Astrocyte (in vitro differentiated cells and primary cell): ENCODE data around the gene SGPP1.

Experiments
- CTCF ChIP-seq: IDR thresholded peaks from 2 replicates; pipeline ENCODE4 v1.5.1; 2011; ENCODE audit warnings: low read depth, mild to moderate bottlenecking, inconsistent platforms, low read length, moderate library complexity; ENCODE audit not compliant: insufficient read depth
- EZH2 ChIP-seq: IDR thresholded peaks from 2 replicates; pipeline ENCODE4 v1.6.1; 2012; ENCODE audit warnings: mild to moderate bottlenecking, low read length, inconsistent platforms; ENCODE audit not compliant: insufficient read depth

GRCh38 chr14:63760014-63760413 is 32.1 kb upstream of the SGPP1 start:
- TF ChIP-seq EZH2 (no peak), CTCF (no peak)
